ENCODE data around the gene COL13A1. TPM values are rescaled to one million over a fixed set of nuclear protein-coding genes. Genes with fewer than 3 reads are reported as not detected.
A peak's percentile ranks its signal among the peaks of the same experiment; 100 is the strongest.

Gene COL13A1
- polyA plus RNA-seq, 1 of the 3 experiments (the other 2 are of a cell fraction): 26.7 TPM

- POLR2A ChIA-PET: interaction anchor here (1.0 to 1.2 kb wide), 3 partner anchors 27 to 108 kb away, joined by 3 to 4 read pairs (median 4); no protein-coding TSS in a partner anchor
- Histone ChIP-seq H3K9ac (no peak overlapping the region), H2AFZ (ENCODE audit: low read depth) (peak overlapping the region; percentile 50; the same call in 1 of the 2 replicates), H3K4me1 (ENCODE audit: control insufficient read depth in 1 of 2, insufficient read depth in 2 of 2, low read depth in 1 of 2, low read length in 1 of 2) (peaks cover 14 to 46% of the 10 kb centered on the region in 2 experiments), H3K4me3 (ENCODE audit: low read depth in 2 of 2, low read length in 1 of 2) (peak overlapping the region in 1 of 2 experiments; percentile 7; a peak in 1 of 4 replicates), H3K27ac (ENCODE audit: low read depth in 2 of 2, low read length in 1 of 2) (peak overlapping the region; percentile 71 to 99), H3K4me2 (peak overlapping the region; percentile 36; the same call in 1 of the 2 replicates), H3K79me2 (ENCODE audit: insufficient read depth) (no peaks in the 10 kb centered on the region), H3K9me2 (no peaks in the 10 kb centered on the region), H3K9me3 (no peaks in the 10 kb centered on the region), H4K20me1 (ENCODE audit: insufficient read depth) (no peaks in the 10 kb centered on the region), H3K27me3 (ENCODE audit: insufficient read depth) (no peaks in the 10 kb centered on the region), H3K36me3 (replicated peaks in 1 of 2; ENCODE audit: control insufficient read depth in 1 of 2, insufficient read depth in 2 of 2, low read length in 1 of 2) (no peaks in the 10 kb centered on the region), H3F3A (replicated peaks; ENCODE audit: insufficient read depth) (peaks cover 3% of the 10 kb centered on the region)
- peak; percentile 82 for DNase-seq
- CTCF ChIA-PET: interaction anchor here (0.6 to 4.9 kb wide), 14 partner anchors 8 to 201 kb away, joined by 3 to 28 read pairs (median 6); no protein-coding TSS in a partner anchor
- 19% methylated on average over 9 of the region's 10 CpGs for WGBS (ENCODE audit: low lambda C conversion rate)
- TF ChIP-seq TCF12 (IDR thresholded peaks at IDR 0.05) (peak; percentile 84), GATA2 (CRISPR knock-in tag; IDR thresholded peaks at IDR 0.05) (no peak), NFIC (IDR thresholded peaks at IDR 0.05; ENCODE audit: borderline replicate concordance) (peak; percentile 96), MXI1 (IDR thresholded peaks at IDR 0.05; ENCODE audit: low read depth, low read length) (peak; percentile 43; the same call in 1 of the 2 replicates), CHD2 (IDR thresholded peaks at IDR 0.05; ENCODE audit: low read length, partially characterized antibody) (peak; percentile 51), RAD21 (IDR thresholded peaks at IDR 0.05; ENCODE audit: low read length) (peak; percentile 22; the same call in 1 of the 2 replicates)
Observed at GRCh38 chr10:69757553-69758309, 44.0 kb upstream of the COL13A1 start.

GRCh38 chr10:69758310-69758728, 43.4 kb upstream of the COL13A1 start:
- Histone ChIP-seq H3K9me3 (no peaks in the 10 kb centered on the region), H2AFZ (ENCODE audit: low read depth) (peak overlapping the region; percentile 50; the same call in 1 of the 2 replicates), H3K4me3 (ENCODE audit: low read depth in 2 of 2, low read length in 1 of 2) (no peak overlapping the region), H3K27ac (ENCODE audit: low read depth in 2 of 2, low read length in 1 of 2) (peak overlapping the region; percentile 71 to 99), H3K9ac (no peak overlapping the region), H3K4me1 (ENCODE audit: control insufficient read depth in 1 of 2, insufficient read depth in 2 of 2, low read depth in 1 of 2, low read length in 1 of 2) (peaks cover 14 to 46% of the 10 kb centered on the region in 2 experiments), H3K27me3 (ENCODE audit: insufficient read depth) (no peaks in the 10 kb centered on the region), H3K9me2 (no peaks in the 10 kb centered on the region), H4K20me1 (ENCODE audit: insufficient read depth) (no peaks in the 10 kb centered on the region), H3K4me2 (peak overlapping the region; percentile 36; the same call in 1 of the 2 replicates), H3K36me3 (replicated peaks in 1 of 2; ENCODE audit: control insufficient read depth in 1 of 2, insufficient read depth in 2 of 2, low read length in 1 of 2) (no peaks in the 10 kb centered on the region), H3F3A (replicated peaks; ENCODE audit: insufficient read depth) (peaks cover 3% of the 10 kb centered on the region), H3K79me2 (ENCODE audit: insufficient read depth) (no peaks in the 10 kb centered on the region)
- CTCF ChIA-PET: interaction anchor here (0.8 to 4.9 kb wide), 12 partner anchors 7 to 200 kb away, joined by 3 to 28 read pairs (median 7); no protein-coding TSS in a partner anchor
- 100% methylated on average over 1 of the region's 1 CpG for WGBS (ENCODE audit: low lambda C conversion rate)
- POLR2A ChIA-PET: interaction anchor here (1.0 to 1.2 kb wide), 3 partner anchors 28 to 108 kb away, joined by 3 to 4 read pairs (median 4); no protein-coding TSS in a partner anchor
- no peak for DNase-seq
- TF ChIP-seq CHD2 (IDR thresholded peaks at IDR 0.05; ENCODE audit: low read length, partially characterized antibody) (no peak), MXI1 (IDR thresholded peaks at IDR 0.05; ENCODE audit: low read depth, low read length) (peak; percentile 13; the same call in 1 of the 2 replicates)

DNA sequence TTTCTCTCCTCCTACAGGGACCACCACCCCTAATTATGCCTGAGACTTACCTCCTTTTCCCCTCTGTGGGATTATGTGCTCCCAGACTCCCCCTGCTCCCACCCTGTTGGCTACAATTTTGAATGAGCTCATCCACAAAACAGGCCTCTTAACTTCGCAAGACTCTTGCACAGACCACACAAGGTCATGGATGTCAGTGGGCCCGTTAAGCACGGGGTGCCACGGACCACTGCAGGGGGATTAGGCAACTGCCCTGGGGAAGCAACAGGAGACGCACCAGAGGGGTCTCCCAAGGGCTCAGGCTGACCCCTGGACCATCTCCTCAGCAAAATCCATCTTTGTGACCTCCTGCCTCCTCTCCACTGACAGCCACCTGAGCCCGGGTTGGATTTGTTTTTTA, 42.1 kb upstream of the COL13A1 start:
- Histone ChIP-seq H3K27me3 (ENCODE audit: insufficient read depth) (no peaks in the 10 kb centered on the region), H3K79me2 (ENCODE audit: insufficient read depth) (no peaks in the 10 kb centered on the region), H3K4me2 (no peak overlapping the region), H3K9me3 (no peaks in the 10 kb centered on the region), H3K4me1 (ENCODE audit: control insufficient read depth in 1 of 2, insufficient read depth in 2 of 2, low read depth in 1 of 2, low read length in 1 of 2) (peaks cover 14 to 47% of the 10 kb centered on the region in 2 experiments), H3K9me2 (no peaks in the 10 kb centered on the region), H3K9ac (no peak overlapping the region), H2AFZ (ENCODE audit: low read depth) (no peak overlapping the region), H3K36me3 (replicated peaks in 1 of 2; ENCODE audit: control insufficient read depth in 1 of 2, insufficient read depth in 2 of 2, low read length in 1 of 2) (no peaks in the 10 kb centered on the region), H3K27ac (ENCODE audit: low read depth in 2 of 2, low read length in 1 of 2) (no peak overlapping the region), H4K20me1 (ENCODE audit: insufficient read depth) (no peaks in the 10 kb centered on the region), H3K4me3 (ENCODE audit: low read depth in 2 of 2, low read length in 1 of 2) (no peak overlapping the region), H3F3A (replicated peaks; ENCODE audit: insufficient read depth) (peaks cover 3% of the 10 kb centered on the region)
- ChIA-PET POLR2A (no interaction called here), CTCF (interaction anchor here (1.0 to 4.9 kb wide), 5 partner anchors 9 to 154 kb away, joined by 4 to 28 read pairs (median 8); no protein-coding TSS in a partner anchor)
- DNase-seq: no peak
- WGBS (ENCODE audit: low lambda C conversion rate): 79% methylated on average over 6 of the region's 6 CpGs
- TF ChIP-seq FOXM1 (IDR thresholded peaks at IDR 0.05; ENCODE audit: low read depth) (no peak), MEF2A (IDR thresholded peaks at IDR 0.05; ENCODE audit: borderline replicate concordance, low read depth) (no peak), RFX5 (IDR thresholded peaks at IDR 0.05; ENCODE audit: low read length) (no peak), CHD2 (IDR thresholded peaks at IDR 0.05; ENCODE audit: low read length, partially characterized antibody) (no peak), TEAD4 (IDR thresholded peaks at IDR 0.05; ENCODE audit: borderline replicate concordance, insufficient read depth) (no peak), SMC3 (IDR thresholded peaks at IDR 0.05; ENCODE audit: low read depth, low read length) (no peak), NFIC (IDR thresholded peaks at IDR 0.05; ENCODE audit: borderline replicate concordance) (no peak), RAD21 (IDR thresholded peaks at IDR 0.05; ENCODE audit: low read length) (no peak), TCF12 (IDR thresholded peaks at IDR 0.05) (no peak), RCOR1 (IDR thresholded peaks at IDR 0.05; ENCODE audit: low read length) (no peak), EZH2phosphoT487 (IDR thresholded peaks at IDR 0.05; ENCODE audit: borderline replicate concordance, low read depth) (no peak), RXRA (IDR thresholded peaks at IDR 0.05; ENCODE audit: borderline replicate concordance, low read depth) (no peak), MXI1 (IDR thresholded peaks at IDR 0.05; ENCODE audit: low read depth, low read length) (no peak)
- TF ChIP-seq, protein P1, sequence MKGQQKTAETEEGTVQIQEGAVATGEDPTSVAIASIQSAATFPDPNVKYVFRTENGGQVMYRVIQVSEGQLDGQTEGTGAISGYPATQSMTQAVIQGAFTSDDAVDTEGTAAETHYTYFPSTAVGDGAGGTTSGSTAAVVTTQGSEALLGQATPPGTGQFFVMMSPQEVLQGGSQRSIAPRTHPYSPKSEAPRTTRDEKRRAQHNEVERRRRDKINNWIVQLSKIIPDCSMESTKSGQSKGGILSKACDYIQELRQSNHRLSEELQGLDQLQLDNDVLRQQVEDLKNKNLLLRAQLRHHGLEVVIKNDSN (IDR thresholded peaks at IDR 0.05; ENCODE audit: borderline replicate concordance, low read depth): no peak
- TF ChIP-seq, protein P2, sequence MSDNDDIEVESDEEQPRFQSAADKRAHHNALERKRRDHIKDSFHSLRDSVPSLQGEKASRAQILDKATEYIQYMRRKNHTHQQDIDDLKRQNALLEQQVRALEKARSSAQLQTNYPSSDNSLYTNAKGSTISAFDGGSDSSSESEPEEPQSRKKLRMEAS (IDR thresholded peaks at IDR 0.05; ENCODE audit: low read depth): no peak

All from SK-N-SH (cell line).